Spleen (tissue), 7 donors: ENCODE data around the gene NOXO1.

Source experiments
- CTCF ChIP-seq, 11 experiments: fragments of 200-600 bp in 7 of 11; fragments of 450-650 bp in 4 of 11; sonication (generic) in 4 of 11; IDR thresholded peaks in 8 of 11; conservative IDR thresholded peaks in 3 of 11; 1 replicate in 7 of 11; 2 replicates in 4 of 11; pipeline versions ENCODE4 v1.4.0 to v1.8.0; 2016 to 2021; ENCODE audit warnings: antibody characterized with exemption in 11 of 11, inconsistent platforms in 4 of 11, mild to moderate bottlenecking in 1 of 11
- POLR2A ChIP-seq, 3 donors: fragments of 450-650 bp; IDR thresholded peaks; one replicate each; pipeline ENCODE4 v1.5.1; 2017; ENCODE audit warnings: antibody characterized with exemption in 3 of 3, mild to moderate bottlenecking in 1 of 3
- donor health status: DM: no; HTN: no; CAD: no; lungs with moderate emphysema.
- donor health status: DM: no; HTN: no; CAD: no.
- donor health status: DM: no; HTN: no; CAD: no.

GRCh38 chr16:1946495-1947368 is 34.5 kb downstream of the NOXO1 start:
- TF ChIP-seq CTCF (IDR thresholded peaks at IDR 0.05 in 8 of 11, conservative IDR thresholded peaks at IDR 0.05 in 3 of 11) (no peak), POLR2A (IDR thresholded peaks at IDR 0.05) (no peak)
